B cell (primary cell): ENCODE results near the gene TRIM9.

Source experiments
- EZH2 ChIP-seq: IDR thresholded peaks from 2 replicates; pipeline ENCODE4 v1.6.1; 2012; ENCODE audit warnings: borderline replicate concordance, low read depth, mild to moderate bottlenecking, moderate library complexity, low read length; ENCODE audit not compliant: insufficient read depth, poor library complexity, severe bottlenecking
- TF ChIP-seq, protein P1 (sequence below): fragments of 200-600 bp; IDR thresholded peaks from one replicate; pipeline ENCODE4 v1.8.0; 2022; ENCODE audit warnings: antibody characterized with exemption, mild to moderate bottlenecking

DNA sequence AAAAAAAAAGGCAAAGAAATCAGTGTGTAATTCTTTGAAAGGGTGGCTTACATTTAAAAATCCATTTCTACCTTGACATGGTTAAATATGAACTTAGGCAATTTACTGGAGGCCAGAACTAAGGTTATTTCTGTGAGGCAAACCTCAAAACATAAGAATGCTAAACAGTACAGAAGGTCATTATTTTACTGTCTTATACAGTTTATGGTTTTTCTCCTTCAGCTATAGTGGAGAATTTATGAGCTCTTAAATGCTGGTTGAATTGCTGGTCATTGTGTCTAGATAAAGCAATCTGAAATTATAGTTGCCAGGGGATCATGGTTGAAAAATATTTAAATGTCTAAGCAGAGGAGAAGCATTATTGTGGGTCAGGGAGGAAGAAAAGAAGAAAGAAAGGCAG, 70.5 kb downstream of the TRIM9 start:
- TF ChIP-seq, protein P1, sequence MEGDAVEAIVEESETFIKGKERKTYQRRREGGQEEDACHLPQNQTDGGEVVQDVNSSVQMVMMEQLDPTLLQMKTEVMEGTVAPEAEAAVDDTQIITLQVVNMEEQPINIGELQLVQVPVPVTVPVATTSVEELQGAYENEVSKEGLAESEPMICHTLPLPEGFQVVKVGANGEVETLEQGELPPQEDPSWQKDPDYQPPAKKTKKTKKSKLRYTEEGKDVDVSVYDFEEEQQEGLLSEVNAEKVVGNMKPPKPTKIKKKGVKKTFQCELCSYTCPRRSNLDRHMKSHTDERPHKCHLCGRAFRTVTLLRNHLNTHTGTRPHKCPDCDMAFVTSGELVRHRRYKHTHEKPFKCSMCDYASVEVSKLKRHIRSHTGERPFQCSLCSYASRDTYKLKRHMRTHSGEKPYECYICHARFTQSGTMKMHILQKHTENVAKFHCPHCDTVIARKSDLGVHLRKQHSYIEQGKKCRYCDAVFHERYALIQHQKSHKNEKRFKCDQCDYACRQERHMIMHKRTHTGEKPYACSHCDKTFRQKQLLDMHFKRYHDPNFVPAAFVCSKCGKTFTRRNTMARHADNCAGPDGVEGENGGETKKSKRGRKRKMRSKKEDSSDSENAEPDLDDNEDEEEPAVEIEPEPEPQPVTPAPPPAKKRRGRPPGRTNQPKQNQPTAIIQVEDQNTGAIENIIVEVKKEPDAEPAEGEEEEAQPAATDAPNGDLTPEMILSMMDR = no peak
- TF ChIP-seq EZH2 = no peak
